GM19099 (cell line): ENCODE results near the gene TXK.

Experiments used
- POLR2A ChIP-seq: IDR thresholded peaks from 3 replicates; pipeline ENCODE4 v1.6.1; 2011; ENCODE audit warnings: low read depth; ENCODE audit not compliant: insufficient read length; ENCODE audit errors: extremely low read depth

TXK gene

DNA sequence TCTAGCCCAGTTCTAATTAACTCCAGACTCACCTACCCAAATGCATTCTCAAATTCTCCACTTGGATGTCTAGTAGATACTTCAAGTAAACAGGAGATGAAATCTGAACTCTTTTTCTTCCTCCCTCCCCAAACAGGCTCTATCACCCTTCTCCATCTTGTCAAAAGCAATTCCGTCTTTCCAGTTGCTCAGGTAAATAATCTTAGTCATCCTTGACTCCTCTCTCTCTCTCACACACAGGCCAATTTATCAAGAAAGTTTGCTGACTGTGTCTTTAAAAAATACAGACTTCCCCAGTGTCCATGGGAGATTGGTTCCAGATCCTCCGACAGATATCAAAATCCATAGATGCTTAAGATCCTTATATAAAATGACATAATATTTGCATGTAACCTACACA is 12.9 kb downstream of the TXK start:
- no peak for TF ChIP-seq POLR2A

DNA sequence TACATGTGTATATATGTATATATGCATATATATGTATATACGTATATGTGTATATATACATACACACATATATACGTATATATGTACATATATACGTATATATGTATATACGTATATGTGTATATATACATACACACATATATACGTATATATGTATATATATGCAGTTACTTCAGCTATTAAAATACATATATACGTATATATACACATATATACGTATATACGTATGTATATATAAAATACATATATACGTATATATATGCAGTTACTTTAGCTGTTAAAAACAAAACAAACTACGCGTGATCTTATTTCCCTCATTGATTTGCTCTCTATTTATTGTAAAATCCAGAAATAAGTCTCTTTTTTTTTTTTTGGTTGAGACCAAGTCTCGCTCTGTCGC is 13.9 kb downstream of the TXK start:
- TF ChIP-seq POLR2A = no peak

DNA sequence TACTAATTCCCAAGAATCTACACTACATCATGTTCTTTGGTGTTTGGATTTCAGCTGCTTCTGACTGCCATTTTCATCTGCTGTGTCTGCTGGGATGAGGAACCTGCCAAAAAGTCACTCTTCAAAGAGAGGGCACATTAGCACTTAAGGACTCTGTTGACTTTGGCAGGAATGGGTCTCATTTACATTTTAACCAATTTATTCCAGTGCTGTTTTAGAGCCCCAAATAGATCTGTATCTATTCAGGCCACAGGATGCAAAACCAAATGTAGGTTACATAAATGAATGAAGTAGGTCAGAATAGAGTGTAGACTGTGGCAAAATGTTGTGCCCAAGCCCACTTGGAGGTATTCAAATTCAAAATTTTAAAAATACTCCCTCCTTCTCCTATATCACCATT is 14.4 kb downstream of the TXK start:
- no peak for TF ChIP-seq POLR2A

DNA sequence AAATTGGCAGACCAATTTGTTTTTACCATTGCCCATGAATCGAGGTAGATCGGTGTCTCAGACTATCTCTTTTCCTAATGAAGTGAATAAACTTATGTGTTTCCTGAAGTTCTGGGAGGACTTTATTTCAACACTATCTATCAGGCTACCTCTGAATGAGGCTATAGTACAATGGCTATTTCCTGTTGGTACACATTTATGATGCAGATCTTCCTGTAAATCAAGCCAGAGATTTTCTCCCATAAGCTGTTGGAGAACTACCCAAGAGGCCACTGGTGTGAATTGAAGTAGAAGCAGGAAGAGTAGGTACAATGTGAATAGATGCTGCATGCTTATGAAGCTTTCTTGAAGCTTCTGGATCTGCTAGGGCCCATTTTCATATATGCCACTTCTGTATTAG is 16.0 kb downstream of the TXK start:
- no peak for TF ChIP-seq POLR2A

GRCh38 chr4:48116582-48116981 is 17.5 kb downstream of the TXK start:
- TF ChIP-seq POLR2A = no peak

DNA sequence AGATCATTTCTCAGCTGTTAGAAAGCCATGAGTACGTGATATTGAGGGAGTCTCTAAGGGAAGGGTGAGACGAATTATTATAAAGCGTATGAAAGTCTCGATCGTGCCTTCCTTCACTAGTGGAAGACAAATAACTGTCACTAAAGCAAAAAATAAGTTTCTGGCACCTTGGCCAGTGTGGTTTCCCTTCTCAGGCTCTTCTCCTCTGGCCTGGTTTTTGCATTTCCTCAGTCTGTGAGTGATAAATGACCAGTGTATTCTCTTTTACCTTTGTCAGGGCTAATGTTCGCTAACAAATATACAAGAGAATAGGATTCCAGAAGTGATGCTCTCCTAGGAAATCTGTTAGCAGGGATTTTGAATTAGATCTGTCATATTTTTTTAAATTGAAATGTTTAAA is 19.6 kb downstream of the TXK start:
- no peak for TF ChIP-seq POLR2A

DNA sequence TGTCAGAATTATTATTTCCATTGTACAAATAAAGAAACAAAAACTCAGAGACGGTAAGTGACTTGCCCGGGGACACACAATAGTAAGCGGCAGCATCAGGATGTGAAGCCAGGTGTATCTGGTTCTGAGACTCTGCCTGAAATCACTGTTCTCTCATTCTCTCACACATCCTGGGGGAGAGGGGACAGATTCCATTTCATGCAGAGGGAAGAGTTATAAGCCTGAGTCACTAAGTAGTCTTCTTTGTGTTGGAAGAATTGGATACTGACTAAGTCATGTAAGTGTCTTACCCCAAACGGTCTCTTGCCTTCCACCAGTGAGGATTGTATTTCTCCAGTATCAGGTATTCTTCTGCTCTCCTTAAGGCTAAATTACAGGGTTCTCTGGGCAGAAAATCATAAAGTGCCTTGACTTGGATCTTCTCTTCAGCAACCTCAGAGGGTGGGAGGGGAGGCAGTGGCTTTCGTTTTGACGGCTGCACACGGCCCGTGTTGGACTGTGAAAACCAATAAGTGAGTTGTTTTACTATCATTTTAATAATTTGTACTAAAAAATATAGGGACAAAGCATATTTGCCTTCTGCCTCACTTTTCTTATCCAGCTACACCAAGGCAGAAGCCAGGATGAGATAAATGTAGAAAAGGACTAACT is 21.9 kb downstream of the TXK start:
- TF ChIP-seq POLR2A = no peak

- no peak for TF ChIP-seq POLR2A
Measured at GRCh38 chr4:48110452-48110978, 23.5 kb downstream of the TXK start.

DNA sequence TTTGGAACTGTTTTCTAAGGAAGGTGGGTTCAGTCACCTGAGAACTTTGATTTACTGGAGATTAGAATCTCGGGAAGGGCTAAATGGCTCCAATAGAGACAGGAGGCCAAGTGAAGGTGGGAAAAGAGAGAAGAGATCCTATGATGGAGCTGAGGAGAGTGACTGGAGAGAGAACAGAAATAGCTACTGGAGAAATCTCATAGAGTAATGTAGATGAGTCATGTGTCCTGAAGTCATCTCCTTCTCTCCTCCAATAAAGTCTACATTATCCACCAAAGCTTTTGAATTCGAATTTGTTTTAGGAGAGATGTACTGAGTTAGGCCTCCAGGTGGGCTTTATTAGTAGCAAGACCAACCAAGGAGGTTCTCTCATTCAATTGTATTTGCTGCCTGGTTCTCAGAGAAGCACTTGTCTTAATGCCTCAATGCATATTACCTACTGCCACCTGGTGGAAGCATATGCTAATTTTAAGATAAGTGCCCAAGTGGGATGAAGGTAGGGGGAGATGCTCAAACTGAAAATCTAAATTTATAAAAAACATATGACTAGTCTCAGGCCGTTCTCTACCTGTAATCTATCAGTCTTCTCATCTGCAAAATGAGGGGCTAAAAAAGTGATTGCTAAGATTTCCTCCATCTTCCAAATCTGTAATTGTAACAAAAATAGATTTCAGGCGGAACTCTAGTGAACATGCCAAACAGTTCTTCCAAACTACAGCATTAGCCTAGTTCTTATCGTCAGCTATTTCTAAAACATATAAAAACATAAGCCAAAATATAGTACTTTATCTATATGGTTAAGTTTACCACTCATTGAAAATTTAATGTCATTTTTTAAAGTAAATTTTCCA is 24.4 kb downstream of the TXK start:
- TF ChIP-seq POLR2A = no peak

DNA sequence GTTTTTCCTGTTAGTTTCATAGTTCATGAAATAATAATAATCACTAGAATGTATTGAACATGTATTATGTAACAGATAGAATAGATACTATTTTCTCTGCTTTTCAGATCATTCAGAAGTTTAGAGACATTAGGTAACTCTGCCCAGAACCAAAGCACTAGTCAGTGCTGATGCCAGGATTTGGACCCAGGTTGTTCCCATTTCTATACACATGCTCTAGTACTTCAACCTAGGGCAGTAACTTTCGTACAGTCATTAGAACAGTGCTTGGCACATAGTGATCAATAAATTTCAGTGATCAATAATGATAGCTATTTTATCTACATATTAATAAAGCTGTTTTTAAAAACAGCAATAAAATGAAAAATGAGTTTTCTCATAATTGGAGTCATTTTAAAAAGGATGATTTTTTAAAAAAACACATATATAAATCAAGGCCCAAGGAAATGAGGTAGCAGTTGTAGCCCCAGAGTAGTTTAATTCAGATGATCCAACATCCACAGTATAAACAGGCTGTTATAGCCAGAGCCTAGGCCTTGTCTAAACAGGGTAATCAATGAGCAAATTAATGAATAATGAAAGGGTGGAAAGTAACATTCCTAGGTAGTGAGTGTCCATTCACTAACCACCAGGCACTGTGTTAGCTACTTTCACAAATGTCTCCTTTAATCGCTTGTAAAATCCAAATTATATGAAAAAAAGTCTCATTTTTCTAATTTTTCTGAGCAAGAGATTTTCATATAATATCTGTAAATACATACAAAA is 25.6 kb downstream of the TXK start:
- no peak for TF ChIP-seq POLR2A

DNA sequence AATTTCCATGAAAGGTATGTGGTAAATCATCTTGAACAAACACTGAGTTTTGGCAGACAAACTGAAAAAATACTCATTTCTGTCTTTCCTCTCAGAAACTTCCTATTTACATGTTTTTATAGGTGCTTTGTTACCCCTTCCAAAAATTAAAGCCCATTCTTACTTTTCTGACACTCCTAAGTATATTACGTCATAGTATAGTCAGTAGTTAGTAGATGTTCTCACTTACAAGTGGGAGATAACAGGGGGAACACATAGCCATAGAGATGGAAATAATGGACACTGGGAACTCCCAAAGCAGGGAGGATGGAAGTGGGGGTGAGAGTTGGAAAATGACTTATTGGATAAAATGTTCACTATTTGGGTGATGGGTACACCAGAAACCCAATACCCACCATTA is 28.8 kb downstream of the TXK start:
- no peak for TF ChIP-seq POLR2A

DNA sequence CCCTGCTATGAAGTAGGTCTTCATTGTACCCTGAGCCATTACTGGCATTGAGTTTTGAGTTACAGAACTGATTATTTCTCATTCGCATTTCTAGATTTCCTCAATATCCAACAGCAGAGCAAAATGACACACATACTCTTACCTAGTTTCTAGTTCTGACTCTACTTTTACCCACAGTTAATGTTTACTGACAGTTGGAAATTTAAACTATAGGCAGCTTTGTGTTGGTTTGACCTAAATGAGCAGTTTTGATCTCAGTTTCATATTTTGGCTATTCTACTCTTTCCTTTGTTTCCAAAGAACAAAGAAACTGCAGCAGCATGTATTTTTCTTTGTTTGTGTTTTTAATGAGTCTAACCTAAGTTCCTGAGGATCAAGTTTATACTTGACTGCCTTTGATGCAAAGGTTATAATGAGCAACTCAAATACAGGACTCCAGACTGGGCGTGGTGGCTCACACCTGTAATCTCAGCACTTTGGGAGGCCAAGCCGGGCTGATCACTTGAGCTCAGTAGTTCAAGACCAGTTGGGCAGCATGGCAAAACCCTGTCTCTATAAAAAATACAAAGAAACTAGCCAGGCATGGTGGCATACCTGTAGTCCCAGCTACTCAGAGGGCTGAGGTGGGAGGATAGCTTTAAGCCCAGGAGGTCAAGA is 30.4 kb downstream of the TXK start:
- TF ChIP-seq POLR2A = no peak

- no peak for TF ChIP-seq POLR2A
Measured at GRCh38 chr4:48102303-48102702, 31.7 kb downstream of the TXK start.

- no peak for TF ChIP-seq POLR2A
Measured at GRCh38 chr4:48100256-48100655, 33.8 kb downstream of the TXK start.

GRCh38 chr4:48095441-48095840 is 38.6 kb downstream of the TXK start:
- TF ChIP-seq POLR2A = no peak
